Vein endothelial cell (primary cell): ENCODE data around the gene STX8. TPM values are rescaled to one million over a fixed set of nuclear protein-coding genes. Genes with fewer than 3 reads are reported as not detected.

Experiments used
- small RNA-seq: library from RNA; depleted of rRNA; stranded (forward); fragments of <200 nt; gene quantifications from one replicate; pipeline ENCODE3, GENCODE V24; 2012
- total RNA-seq: library from RNA; depleted of rRNA; stranded (reverse); fragments of >200 nt; gene quantifications from 2 replicates; pipeline ENCODE4 v1.2.3, GENCODE V29; 2012

STX8 gene, protein sequence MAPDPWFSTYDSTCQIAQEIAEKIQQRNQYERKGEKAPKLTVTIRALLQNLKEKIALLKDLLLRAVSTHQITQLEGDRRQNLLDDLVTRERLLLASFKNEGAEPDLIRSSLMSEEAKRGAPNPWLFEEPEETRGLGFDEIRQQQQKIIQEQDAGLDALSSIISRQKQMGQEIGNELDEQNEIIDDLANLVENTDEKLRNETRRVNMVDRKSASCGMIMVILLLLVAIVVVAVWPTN
- total RNA-seq: 55.9 and 64.7 TPM in 2 replicates

DNA sequence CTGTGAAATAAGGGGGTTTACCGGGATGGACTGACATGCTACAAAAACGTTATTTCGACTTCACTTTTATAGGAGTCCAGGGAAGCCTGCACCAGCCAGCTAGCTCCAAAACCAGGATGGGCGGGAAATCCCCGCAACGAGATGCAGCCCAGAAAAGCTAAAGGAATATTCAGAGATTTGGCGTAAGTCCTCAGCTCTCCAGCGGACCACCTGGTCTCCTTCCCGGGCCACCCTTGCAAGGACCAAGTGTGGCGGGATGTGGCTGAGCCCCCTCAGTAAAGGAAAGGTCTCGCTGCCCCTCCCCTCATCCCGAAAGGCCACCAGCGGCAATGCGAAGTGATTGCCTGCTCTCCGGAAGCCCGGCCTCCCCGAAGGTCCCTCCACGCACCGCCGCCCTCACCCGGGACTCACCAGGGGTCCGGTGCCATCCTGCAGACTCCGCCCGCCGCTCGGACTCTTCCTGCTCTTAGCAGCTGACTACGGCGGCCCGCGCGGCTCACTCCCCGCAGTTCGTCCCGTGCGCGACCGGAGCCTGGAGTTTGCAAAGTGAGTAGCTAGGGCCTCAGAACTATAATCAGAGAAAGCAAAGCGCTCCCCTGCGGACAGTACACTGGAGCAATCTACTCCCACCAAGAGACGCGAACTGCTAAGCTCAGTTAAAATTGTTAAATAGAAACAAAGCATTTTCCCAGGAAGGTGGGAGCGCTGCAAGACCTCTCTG, at the start of gene STX8:
Gene STX8, minus strand, starts transcription at position 440 of the 721 bp plus-strand sequence. Its CDS starts 12 bp downstream, at position 428.

DNA sequence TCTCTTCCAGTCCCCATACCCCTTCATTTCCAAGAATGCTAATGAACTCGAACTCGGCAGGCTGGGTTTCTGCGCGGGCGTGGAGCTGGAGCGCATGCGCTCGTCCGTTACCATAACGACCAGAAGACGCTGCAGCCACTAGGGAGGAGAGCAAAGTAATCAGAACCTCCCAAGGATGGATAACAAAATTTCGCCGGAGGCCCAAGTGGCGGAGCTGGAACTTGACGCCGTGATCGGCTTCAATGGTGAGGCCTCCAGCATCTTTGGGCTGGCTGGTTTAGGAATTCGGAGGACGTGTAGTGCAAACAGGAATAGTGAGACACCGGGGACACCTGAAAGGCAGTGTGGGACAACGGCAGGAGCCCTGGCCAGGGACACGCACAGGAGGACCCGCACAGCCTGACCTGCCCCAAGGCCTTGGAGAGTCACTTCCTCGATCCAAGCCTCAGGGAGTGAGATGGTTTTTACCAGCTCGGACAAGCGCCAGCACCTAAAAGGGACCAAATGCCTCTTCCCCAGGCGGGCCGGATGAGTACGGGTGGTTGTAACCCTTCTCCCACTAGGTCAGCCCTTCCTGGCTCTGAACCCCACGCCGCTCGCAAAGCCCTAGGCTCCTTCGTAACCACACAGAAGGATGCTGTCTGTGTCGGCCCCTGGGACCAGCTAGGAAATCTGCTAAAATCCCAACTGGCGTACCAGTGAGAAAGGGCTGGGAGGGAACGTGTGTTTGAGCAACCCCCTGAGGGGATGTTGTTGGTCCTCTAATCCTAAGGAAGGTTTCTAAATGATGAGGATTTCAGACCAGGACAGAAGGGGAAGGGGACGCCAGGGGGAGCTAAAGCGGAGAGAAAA, 1.1 kb upstream of the STX8 start, which contains the start of gene CFAP52:
Gene CFAP52, plus strand, starts transcription at position 122 of the 852 bp plus-strand sequence. Its CDS starts 54 bp downstream, at position 176.

Small RNA genes within 50 kb of the gene (small RNA-seq; reads per million reads assigned to genes)
- not detected for gene AC005695.3

Other genes starting within 250 kb of the STX8 start
- gene CFAP52, start 822 bp upstream of the STX8 start, total RNA-seq: 0.48 TPM in 1 of 2 replicates, not detected in the other
- gene USP43, start 69.7 kb upstream of the STX8 start, total RNA-seq: 0.10 and 0.98 TPM in 2 replicates
- gene DHRS7C, start 215.8 kb upstream of the STX8 start, total RNA-seq: not detected in 2 replicates
- gene GSG1L2, start 246.3 kb upstream of the STX8 start, total RNA-seq: not detected in 2 replicates